Umbilical cord (tissue), 2 donors: ENCODE data around the gene CRHR1. TPM values are rescaled to one million over a fixed set of nuclear protein-coding genes. Genes with fewer than 3 reads are reported as not detected.

ENCODE experiments used
- DNase-seq: peaks from one replicate; pipeline ENCODE4 v3.0.0-alpha.2; 2015; ENCODE audit warnings: low spot score
- total RNA-seq: library from RNA; depleted of rRNA; stranded (reverse); fragments of >200 nt; gene quantifications from one replicate; pipeline ENCODE4 v1.2.3, GENCODE V29; 2014; ENCODE audit warnings: low replicate concordance; ENCODE audit not compliant: insufficient read depth

CRHR1 gene
- total RNA-seq, 1 donor from 2014 or later, result 3.9 TPM

DNA sequence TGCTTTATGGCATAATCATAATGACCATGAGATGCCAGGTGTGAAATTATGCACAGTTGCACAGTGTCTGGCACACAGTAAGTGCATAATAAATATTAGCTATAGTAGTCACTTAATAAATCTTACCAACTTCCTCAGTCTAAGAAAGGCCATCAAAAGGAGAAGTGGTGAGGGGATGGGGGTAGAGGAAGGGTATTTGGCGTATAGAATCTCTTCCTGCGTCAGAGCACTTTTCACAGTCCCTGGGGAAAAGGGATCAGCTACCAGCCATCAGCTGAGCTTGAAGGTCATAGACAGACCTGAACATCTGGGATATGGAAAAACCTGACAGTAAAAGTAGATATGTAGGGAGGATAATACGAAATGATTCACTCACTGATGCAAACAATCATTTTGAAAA is 5.8 kb downstream of the CRHR1 start:
- DNase-seq, result no peak

DNA sequence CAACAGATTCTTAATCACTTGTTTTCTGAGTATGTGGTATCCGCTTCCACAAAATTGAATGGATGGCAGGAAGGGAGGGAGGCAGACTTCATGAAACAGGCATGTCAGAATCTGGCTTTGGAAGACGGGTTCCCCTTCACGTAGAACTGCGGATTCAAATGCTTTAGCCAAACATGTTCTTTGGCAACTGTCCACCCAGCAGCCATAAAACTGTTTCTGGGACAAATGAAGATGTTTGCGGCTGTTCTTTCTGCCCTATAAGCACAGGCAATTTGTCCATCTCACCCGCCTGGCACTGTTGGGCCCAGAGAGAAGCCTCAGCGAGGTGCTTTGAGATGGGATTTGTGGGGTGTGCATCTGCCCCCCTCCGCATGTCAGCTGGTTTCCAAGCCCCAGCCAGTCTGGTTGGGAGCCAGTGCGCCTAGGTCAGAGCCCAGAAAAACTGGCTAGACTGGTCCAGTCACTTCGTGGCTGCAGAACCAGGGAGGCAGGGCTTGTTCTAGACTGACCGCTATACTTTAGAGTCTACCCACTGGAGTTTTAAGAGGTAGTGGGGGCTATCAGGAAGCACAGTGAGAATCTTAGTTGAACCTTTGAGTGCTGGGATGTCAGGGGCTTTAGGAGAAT is 6.3 kb downstream of the CRHR1 start:
- DNase-seq, result peak; percentile 35

DNA sequence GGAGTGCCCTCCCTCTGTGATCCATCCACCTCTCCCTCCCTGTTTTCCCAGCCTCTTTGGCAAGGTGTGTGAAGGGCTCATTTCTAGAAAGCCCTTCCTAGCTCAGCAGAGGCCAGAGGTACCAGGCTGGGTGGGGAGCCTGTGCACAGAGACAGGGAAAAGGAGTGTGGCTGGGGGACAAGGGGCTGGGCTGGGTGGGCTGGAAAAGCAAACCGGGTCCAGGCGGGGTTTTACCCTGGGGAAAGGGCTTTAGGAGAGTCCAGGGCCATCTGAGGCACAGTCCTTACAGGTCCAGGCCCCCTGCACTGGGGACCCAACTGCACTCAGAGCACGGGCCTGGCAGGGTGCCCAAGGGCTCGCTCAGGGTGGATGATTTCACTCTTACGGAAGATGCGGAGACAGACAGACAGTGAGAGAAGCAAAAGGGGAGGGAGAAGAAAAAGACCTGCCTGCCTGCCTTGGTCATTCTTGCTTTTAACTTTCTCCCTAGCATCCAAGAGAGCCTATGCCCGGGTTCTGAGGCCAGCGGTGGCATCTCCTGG is 7.0 kb downstream of the CRHR1 start:
- DNase-seq, result no peak

DNA sequence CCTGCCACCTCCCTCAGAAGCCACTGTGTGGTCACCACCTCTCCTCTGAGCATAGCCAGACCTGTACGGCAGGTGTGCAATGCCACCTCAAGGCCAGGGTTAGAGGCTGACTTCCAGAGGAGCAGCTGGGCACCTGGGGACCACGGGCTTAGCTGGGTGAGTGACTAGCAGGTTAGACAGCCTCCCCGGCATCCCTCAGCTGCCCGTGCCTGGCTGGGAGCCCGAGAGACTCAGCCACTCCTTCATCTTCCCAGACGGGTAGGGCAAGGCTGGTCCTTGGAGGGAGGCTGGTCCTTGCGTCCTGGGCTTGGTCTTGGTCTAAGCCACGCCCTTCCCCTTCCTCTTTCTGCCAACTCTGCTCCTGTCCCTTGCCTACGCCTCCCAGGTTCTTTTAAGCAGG is 7.8 kb downstream of the CRHR1 start:
- no peak for DNase-seq

DNA sequence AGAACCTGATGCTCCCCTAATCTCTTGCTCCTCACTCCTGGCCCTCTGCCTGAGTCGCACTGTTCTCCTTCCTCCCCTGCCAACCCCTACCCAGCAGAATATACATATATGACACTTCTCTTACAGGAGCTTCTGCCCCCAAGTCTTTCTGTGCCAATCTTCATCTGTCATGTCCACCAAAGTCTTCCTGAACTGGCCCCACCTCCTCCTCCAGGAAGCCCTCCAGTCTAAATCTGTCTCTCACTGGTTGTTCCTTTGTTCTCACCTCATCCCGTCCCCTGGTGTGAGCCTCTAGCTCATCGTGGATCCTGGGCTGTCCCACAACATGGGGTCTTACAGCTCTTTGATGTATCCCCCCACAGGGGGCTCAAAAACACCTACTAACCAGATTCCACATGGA is 8.3 kb downstream of the CRHR1 start:
- no peak for DNase-seq

DNA sequence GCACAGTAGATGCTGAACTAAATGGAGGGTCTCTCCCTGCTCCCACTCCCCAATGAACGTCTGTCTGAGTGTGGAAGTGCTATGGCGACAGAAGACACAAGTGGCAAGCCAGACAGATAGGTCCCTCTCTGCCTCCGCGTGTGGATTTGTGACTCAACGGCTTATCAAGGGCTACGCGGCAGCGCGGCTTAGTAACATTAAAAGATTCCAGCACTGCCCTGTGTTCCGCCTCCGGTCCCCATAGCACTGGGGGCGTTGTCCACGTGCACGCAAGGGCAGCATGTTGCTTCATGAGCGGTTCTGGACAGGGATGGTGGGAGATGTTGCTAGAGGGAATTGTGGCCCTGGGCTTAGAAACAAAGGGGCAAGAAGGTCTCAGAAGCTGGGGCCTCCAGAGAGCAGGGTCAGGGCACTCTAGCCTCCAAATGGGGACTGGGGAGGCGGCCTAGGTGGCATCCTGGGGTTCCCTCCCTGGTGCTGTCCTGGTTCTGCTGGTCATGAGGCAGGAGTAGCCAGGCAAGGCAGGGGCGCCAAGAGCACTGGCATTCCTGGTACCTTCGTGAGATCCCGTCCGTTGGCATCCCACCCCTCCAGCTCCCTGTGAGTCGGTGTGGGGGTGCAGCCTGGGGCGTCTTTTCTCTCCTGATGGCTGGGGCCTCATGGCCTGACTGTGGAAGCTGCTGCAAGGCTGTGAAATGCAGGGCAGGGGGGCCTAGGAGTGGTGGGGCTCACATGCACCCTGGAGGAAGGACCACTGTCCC is 9.1 kb downstream of the CRHR1 start:
- peak; percentile 61 for DNase-seq

DNA sequence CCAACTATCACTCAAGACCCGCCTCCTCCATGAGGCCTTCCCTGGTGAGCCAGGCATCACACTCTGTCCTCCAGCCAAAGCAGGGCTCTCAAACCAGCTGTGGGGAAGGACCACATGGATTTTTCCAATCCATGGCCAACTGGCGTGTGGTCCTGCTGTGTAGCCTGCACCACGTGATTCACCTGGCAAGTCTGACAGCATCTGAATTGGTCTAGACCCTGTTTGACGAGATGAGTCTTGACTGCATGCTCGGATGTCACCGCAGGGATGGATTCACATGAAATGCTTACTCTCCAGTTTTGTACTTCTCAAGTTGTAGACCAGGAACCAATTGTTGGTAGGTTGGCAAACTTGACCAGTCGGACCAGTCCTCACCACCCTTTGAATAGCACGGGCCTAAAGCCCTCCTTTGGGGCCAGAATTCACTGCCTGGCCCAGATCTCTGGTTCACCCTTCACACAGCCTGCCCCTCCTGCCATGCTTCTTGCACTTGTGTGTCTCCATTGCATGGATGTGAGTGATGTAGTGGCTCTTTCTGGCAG is 9.9 kb downstream of the CRHR1 start:
- no peak for DNase-seq

DNA sequence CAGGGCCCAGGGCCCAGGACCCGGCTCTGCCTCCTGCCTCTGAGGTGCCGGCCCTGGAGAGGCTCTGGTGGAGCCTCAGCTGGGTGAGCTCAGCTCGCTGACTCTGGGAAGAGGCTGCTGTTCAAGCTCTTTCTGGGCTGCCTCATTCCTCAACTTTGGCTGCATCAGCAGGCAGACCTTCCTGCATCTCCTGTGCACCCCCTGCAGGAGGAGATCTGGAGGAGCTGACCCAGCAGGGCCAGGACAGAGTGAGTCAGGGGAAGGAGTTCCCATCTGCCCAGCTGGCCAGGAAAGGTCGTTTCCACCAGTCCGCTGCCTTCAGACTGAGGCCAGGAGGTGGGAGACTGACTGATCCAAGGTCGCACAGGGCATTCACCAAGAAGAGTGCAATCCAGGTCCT is 10.7 kb downstream of the CRHR1 start:
- no peak for DNase-seq

DNA sequence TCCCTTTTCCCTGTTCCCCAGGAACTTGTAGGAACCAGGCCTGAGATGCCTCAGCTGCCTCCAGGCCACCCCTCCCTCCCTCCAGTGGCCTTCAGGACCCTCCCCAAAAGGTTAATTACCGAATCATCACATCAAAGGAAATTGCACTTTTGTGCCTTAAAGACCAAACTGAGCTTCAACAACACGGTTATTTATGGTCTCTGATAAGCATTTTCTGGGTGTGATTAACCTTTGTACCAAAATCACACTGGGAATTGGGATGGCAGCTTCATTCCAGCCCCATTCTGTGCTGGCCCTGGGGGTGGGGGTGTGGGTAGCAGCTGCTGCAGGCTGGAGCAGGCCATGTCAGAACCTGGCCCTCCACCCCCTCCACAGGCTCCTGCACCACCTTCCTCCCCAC is 16.7 kb downstream of the CRHR1 start:
- DNase-seq, result no peak

DNA sequence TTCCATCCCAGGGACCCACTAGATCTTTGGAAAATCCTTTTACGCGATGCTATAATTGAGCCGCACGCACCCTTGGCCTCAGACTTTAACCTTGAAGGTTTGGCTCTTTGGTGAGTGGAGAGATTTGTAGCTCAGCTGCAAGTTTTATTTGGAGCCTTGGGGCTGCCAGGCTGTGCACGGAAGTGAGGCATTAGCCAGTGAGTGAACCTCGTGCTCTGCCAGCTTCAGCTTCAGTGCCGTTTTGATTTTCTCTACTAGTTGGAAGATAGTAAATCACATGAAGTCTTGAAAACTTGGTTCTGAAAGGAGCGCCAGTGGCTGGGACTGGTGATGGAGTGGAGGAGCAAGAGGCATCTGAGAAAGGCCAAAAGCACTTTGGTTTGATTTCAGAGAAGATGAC is 17.3 kb downstream of the CRHR1 start:
- no peak for DNase-seq

DNA sequence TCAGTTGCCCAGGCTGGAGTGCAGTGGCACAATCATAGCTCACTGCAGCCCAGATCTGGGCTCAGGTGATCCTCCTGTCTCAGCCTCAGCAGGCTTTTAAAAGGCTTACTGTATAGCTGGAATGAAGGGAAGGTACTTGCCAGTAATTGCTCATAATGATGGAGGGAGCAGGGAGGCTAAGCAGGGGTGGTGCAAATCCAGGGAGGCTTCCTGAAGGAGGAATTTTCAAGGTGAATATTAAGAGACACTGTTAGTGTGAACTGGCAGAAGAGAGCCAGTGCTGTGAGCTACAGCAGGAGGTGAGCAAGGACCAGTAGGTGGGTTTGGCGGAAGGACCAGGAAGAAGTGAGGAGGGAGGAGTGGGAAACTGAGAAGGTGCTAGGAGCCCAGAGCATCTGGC is 24.7 kb downstream of the CRHR1 start:
- DNase-seq, result no peak

DNA sequence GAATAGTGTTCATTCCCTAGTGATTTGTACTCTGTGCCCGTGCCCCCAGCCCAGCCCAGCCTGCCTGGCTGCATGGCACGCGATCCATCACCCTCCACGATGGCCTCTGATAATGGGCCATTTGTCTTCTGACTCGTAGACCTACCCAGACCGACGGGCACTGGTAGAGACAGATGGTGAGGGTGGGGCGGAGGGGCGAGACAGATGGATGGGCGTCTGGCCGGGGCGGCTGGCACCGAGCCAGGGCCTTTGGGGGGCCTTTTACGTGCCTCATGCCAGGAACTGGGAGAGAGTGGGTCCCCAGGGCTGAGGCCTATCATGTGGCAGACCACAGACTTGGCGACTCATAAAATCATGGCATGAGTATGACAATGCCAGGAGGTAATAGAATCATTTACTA is 25.4 kb downstream of the CRHR1 start:
- DNase-seq, result no peak

DNA sequence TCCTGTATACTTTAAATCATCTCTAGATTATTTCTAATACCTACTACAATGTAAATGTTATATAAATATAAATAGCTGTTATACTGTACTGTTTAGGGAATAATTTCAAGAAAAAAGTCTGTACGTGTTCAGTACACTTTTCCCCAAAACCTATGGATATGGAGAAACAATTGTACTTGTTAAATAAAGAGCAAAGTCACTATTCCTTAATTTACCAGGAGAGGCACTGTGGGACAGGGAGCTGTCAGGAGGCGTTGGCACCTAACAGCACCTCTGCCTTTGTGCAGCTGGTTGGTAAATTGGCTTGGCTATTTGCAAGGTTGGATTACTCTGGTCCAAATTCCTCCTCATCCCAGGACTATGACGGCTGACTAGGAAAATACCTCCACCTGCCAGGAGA is 28.0 kb downstream of the CRHR1 start:
- DNase-seq, result no peak

DNA sequence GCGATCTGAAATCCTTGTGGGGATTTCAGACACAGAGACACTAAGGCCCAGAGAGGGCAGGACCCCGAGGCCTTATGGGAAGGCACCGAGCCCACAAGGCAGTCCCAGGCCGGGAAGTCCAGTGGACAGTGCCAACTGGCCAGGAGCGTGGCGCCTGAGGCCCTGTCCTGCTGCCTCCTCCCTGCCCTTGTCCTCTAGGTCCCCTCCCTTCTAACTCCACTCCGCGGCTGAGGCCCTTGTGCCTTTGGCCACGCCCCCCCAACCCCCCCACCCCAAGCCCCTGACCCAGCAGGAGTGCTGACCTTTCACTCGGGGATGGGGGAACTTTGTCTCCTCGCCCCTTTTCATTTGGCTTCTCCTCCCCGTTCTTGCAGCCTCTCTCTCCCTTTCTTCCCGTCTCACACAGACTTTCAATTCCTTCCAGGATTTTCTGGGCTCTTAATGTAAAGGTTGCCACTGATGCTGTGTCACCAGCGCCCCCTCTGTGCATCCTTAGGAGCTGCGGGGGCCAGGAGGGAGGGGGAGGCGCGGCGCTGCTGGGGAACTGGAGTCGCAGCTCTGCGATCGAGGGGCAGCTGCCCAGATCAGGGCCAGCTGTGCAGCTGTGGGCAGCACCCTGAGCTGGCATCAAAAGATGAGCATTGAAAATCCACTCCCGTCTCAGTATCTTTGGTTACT is 29.1 kb downstream of the CRHR1 start:
- peak; percentile 15 for DNase-seq

DNA sequence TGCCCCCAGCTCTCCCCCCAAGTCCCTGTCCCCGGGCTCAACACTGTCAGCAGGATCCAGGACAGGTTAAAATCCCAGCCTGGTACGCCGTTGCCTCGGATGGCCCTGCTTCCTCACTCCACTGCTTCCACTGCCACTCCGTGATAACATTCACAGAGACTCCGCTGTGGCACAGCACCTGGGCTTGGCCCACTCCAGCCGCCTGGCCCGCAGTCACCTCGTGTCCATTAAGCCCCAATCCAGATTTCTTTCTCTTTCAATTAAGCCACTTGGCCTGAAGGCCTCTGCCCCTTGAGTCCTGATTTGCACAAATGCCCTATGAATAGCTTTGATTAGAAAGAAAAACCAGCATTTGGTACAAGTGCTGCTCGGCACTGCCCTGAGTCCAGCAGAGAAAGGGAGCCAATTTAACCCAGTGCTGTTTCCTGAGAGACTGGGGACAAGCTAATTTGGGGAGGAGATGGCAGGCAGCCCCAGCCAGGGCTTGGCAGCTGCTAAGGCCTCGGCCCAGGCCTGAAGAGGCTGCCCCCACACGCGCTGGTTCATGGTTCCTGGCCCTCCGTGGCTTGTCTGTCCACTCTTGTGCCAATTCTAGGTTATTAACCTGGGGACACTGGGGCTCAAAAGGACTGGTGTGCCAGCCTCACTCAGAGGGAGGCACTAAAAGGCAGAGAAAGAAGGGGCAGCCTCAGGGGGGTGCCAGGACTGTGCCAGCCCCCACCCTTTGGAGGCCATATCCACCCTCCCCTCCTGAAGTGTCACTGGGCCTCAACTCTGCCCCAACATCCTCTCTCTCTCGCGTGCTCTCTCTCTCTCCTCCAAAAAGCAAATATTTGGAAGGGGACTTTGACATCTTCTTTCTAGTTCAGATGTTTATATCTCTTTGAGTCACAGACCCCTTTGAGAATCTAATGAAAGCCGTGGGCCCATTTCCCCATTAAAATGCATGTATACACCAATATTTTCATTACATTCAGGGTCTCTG is 30.8 kb downstream of the CRHR1 start:
- DNase-seq, result no peak

DNA sequence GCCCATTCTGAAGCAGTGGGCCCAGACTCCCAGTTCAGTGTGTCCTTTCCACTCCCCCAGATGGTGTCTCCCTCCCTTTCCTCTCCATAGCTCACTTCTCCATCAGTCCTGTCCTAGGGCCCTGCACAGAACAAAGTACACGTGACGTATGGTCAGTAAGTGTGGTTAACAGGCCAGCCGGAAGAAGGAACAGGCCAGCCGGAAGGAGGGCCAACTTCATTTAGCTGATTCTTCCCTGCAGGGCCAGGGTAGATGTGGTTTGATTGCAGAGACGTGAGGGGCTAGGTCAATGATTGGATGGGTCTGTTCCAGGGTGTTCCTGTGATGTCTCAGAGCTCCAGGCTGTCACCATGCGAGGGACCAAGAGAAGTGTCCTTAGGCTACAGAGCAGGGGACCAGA is 31.6 kb downstream of the CRHR1 start:
- no peak for DNase-seq

DNA sequence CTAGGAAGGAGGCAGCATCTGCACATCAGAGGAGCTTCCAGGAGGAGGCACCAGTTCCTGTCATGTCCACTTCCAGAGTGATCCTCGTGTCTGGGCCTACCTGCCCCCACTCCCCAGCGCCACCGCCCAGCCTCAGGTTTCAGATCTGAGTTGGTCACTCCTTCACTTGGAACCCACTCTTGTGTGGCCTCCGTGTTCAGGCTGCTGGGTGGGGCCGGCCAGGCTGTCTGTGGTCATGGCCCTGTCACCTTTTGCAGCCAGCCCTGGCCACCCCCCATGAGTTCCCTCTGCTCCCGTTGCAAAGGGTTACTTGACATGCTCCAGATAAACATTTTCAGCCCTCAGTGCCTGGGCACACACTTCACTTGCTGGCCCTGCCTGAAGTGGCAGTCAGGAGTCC is 33.9 kb downstream of the CRHR1 start:
- DNase-seq, result no peak

DNA sequence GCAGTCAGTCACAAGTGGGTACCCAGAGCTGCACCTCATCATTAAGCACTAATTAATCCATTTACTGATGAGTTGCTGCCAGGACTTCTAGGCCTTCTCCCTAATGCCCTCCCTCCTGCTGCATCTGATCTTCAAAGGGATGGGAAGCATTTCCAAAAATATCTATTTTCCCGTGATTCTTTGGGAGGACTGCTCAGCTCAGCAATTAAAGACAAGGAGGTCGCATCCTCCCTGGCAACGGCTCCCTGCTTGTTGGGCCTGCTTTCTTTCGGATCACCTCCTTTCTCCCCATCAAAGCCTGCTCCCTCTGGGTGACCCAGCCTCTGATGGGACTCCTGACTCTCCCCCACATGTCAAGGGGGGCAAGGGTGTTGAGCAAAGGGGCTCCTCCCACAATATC is 34.6 kb downstream of the CRHR1 start:
- DNase-seq, result no peak

DNA sequence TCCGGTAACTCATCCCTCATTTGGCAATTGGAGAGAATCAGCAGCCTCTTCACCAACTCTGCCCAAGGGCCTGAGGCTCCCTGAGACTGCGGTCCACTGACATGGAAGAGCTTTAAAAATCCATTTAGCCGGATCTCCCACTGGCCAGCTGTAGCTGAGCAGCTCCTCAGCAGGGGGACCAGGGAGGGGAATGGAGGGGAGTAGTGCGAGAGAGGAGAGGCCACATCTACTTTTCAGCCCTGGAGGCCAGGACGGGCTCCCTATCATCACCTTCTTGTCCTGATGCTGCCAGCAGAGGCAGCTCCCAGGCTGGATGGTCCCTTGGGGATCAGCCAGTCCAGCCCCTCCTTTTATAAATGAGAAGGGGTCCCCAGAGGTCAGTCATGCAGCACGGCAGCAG is 35.5 kb downstream of the CRHR1 start:
- DNase-seq, result no peak

DNA sequence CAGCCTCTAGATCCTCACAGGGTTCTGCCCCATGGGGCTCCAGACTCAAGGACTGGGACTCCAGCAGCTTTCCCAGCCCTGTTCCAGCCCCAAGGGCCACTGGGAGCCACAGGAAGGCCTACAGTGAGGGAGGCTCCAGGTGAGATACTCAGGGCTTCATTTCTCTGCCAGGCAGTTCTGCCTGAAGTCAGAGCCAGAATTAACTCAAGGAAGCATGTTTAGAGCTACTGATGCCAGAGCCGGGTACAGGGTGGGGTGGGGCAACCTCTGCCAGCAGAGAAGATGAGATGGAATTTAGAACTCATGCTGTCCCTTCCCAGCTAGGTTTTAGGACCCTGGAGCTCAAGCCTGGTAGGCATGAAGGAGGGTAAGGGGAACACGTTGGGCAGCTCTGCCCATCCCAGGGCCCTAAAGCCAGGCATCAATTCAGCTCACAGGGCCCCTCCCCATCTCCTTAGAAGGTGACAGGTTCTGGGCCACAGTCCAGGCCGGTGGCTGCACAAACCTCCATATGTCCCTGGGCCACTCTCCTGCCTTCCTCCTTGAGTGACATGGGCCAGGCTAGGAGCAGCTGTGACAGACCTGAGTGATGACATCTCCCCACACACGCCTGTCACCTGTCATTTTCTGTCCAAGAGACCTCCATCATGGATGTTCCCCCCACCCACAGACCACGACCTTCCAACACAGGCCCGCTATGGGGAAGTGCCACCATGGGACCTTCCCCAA is 36.1 kb downstream of the CRHR1 start:
- DNase-seq, result no peak

DNA sequence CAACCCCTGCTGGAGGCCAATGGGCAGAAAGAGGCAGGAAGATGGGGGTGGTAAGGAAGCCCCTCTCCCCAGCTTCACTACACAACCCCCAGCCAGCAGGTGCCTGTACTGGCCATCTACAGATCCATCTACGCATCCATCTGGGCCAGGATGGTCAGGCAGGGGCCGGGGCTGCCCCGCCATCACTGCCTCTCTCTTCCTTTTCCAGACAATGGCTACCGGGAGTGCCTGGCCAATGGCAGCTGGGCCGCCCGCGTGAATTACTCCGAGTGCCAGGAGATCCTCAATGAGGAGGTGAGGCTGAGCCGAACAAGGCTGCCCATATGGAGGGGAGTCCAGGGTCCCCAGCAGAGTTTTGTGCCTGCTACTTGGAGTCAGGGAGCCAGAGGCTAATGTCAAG is 37.0 kb downstream of the CRHR1 start:
- DNase-seq, result no peak
